PC-3 (cell line): ENCODE results near the gene NEUROD6. TPM values are rescaled to one million over a fixed set of nuclear protein-coding genes. Genes with fewer than 3 reads are reported as not detected.

Experiments
- ATAC-seq: fragments of 200-7000 bp; cut with Tn5 transposase; 2 replicates; pipeline ENCODE4 v1.9.1; 2020; ENCODE audit warnings: mild to moderate bottlenecking, moderate library complexity
- BruUV-seq: library from RNA; stranded (reverse); fragments of 400-500 nt; replicated peaks from 2 replicates; lab custom pipeline; 2021; lab: Mats Ljungman, UMichigan
- CTCF ChIA-PET: fragments of 300-600 bp; sonication (Branson Sonifier 250); formaldehyde crosslinking; loops from one replicate; lab custom pipeline; 2022; ENCODE audit warnings: antibody characterized with exemption; lab: Charles Lee
- POLR2A ChIA-PET: fragments of 300-600 bp; sonication (Branson Sonifier 250); formaldehyde crosslinking; loops from one replicate; lab custom pipeline; 2022; ENCODE audit warnings: antibody characterized with exemption; ENCODE audit not compliant: unreplicated experiment; lab: Charles Lee
- DNase-seq: peaks from one replicate; pipeline ENCODE4 v3.0.0-alpha.2; 2015
- H2AFZ ChIP-seq: fragments of 300-600 bp; sonication (generic); 2 replicates; pipeline ENCODE4 v1.6.0; 2016; ENCODE audit warnings: antibody characterized with exemption, low read length
- H3F3A ChIP-seq: fragments of 300-600 bp; sonication (generic); one replicate; pipeline ENCODE4 v1.6.0; 2017; ENCODE audit warnings: antibody characterized with exemption, low read length, control low read depth, mild to moderate bottlenecking; ENCODE audit not compliant: unreplicated experiment
- H3K27ac ChIP-seq: fragments of 300-600 bp; sonication (generic); 2 replicates; pipeline ENCODE4 v1.5.1; 2016; ENCODE audit warnings: mild to moderate bottlenecking, low read length
- H3K27me3 ChIP-seq: fragments of 300-600 bp; sonication (generic); 2 replicates; pipeline ENCODE4 v1.6.1; 2016; ENCODE audit warnings: low read length, mixed read lengths
- H3K36me3 ChIP-seq: fragments of 300-600 bp; sonication (generic); 2 replicates; pipeline ENCODE4 v1.6.1; 2016; ENCODE audit warnings: low read depth, mixed run types, low read length, mixed read lengths
- H3K4me1 ChIP-seq: fragments of 300-600 bp; sonication (generic); 2 replicates; pipeline ENCODE4 v1.5.1; 2016; ENCODE audit warnings: low read length; ENCODE audit not compliant: insufficient read depth
- H3K4me2 ChIP-seq: fragments of 300-600 bp; sonication (generic); 2 replicates; pipeline ENCODE4 v1.6.0; 2016; ENCODE audit warnings: low read length
- H3K4me3 ChIP-seq: fragments of 300-600 bp; sonication (generic); 2 replicates; pipeline ENCODE4 v1.5.1; 2016; ENCODE audit warnings: mild to moderate bottlenecking, low read length, mixed read lengths
- H3K79me2 ChIP-seq: fragments of 300-600 bp; sonication (generic); 2 replicates; pipeline ENCODE4 v1.6.1; 2017; ENCODE audit warnings: low read length, mixed read lengths
- H3K9ac ChIP-seq: fragments of 300-600 bp; sonication (generic); 2 replicates; pipeline ENCODE4 v1.6.0; 2016; ENCODE audit warnings: mild to moderate bottlenecking, low read length
- H3K9me2 ChIP-seq: fragments of 300-600 bp; sonication (generic); replicated peaks from 2 replicates; pipeline ENCODE4 v1.6.1; 2016; ENCODE audit warnings: mixed run types, low read length, mixed read lengths
- H3K9me3 ChIP-seq: fragments of 300-600 bp; sonication (generic); 2 replicates; pipeline ENCODE4 v1.6.1; 2016; ENCODE audit warnings: low read length, mixed read lengths
- H4K20me1 ChIP-seq: fragments of 300-600 bp; sonication (generic); 2 replicates; pipeline ENCODE4 v1.6.1; 2016; ENCODE audit warnings: low read length, mixed read lengths
- CTCF ChIP-seq: fragments of 300-600 bp; sonication (generic); conservative IDR thresholded peaks from 2 replicates; pipeline ENCODE4 v1.5.1; 2017; ENCODE audit warnings: antibody characterized with exemption, low read depth, mild to moderate bottlenecking, low read length
- EZH2 ChIP-seq: fragments of 300-600 bp; sonication (generic); IDR thresholded peaks from one replicate; pipeline ENCODE4 v1.6.1; 2017; ENCODE audit warnings: antibody characterized with exemption, mild to moderate bottlenecking, low read length; ENCODE audit not compliant: unreplicated experiment
- EZH2phosphoT487 ChIP-seq: fragments of 300-600 bp; sonication (generic); IDR thresholded peaks from 2 replicates; pipeline ENCODE4 v1.6.1; 2018; ENCODE audit warnings: mild to moderate bottlenecking, antibody characterized with exemption, low read length, borderline replicate concordance
- intact Hi-C: fragments of 100-400 bp; cut with micrococcal nuclease; formaldehyde crosslinking; loops from 2 replicates; pipeline ENCODE4 v1.9.0; 2023
- total RNA-seq: library from RNA; depleted of rRNA; stranded (reverse); fragments of >200 nt; gene quantifications from 2 replicates; pipeline ENCODE4 v1.2.3, GENCODE V29; 2014

Gene NEUROD6
- total RNA-seq, 1 experiment from 2014 or later, result not detected

- Histone ChIP-seq H3K9me3 (no peaks in the 10 kb centered on the region), H3K4me1 (no peaks in the 10 kb centered on the region), H3K9me2 (no peaks in the 10 kb centered on the region), H4K20me1 (no peaks in the 10 kb centered on the region), H3K79me2 (no peaks in the 10 kb centered on the region), H3K27me3 (peaks cover 94% of the 10 kb centered on the region), H3K4me2 (no peak overlapping the region), H3F3A (no peaks in the 10 kb centered on the region), H3K27ac (no peak overlapping the region), H3K36me3 (no peaks in the 10 kb centered on the region), H3K9ac (no peak overlapping the region), H2AFZ (no peak overlapping the region), H3K4me3 (no peak overlapping the region)
- BruUV-seq, result no TSS peak
- CTCF ChIA-PET, result no interaction called here
- ATAC-seq (no peak), DNase-seq (no peak)
- intact Hi-C loops, result no loop called here
- POLR2A ChIA-PET, result no interaction called here
- no peak for TF ChIP-seq CTCF
- no peak for TF ChIP-seq EZH2
- no peak for TF ChIP-seq EZH2phosphoT487
Measured at GRCh38 chr7:31307972-31308371, 32.6 kb downstream of the NEUROD6 start.

- DNase-seq (no peak), ATAC-seq (no peak)
- Histone ChIP-seq H3K79me2 (no peaks in the 10 kb centered on the region), H3K4me2 (no peak overlapping the region), H3K27me3 (peaks cover 83% of the 10 kb centered on the region), H3K4me3 (no peak overlapping the region), H4K20me1 (no peaks in the 10 kb centered on the region), H3K4me1 (no peaks in the 10 kb centered on the region), H3K9ac (no peak overlapping the region), H3K9me2 (no peaks in the 10 kb centered on the region), H2AFZ (no peak overlapping the region), H3K36me3 (no peaks in the 10 kb centered on the region), H3K9me3 (no peaks in the 10 kb centered on the region), H3K27ac (no peak overlapping the region), H3F3A (no peaks in the 10 kb centered on the region)
- CTCF ChIA-PET, result no interaction called here
- POLR2A ChIA-PET, result no interaction called here
- intact Hi-C loops, result no loop called here
- TF ChIP-seq EZH2phosphoT487 (no peak), EZH2 (no peak), CTCF (no peak)
- BruUV-seq, result no TSS peak
Measured at GRCh38 chr7:31305260-31305659, 35.3 kb downstream of the NEUROD6 start.

- Histone ChIP-seq H3K9me3 (no peaks in the 10 kb centered on the region), H3K36me3 (no peaks in the 10 kb centered on the region), H3K9ac (no peak overlapping the region), H3K9me2 (no peaks in the 10 kb centered on the region), H3F3A (no peaks in the 10 kb centered on the region), H3K79me2 (no peaks in the 10 kb centered on the region), H3K4me1 (no peaks in the 10 kb centered on the region), H3K4me3 (no peak overlapping the region), H3K27ac (no peak overlapping the region), H3K27me3 (peaks cover 81% of the 10 kb centered on the region), H2AFZ (no peak overlapping the region), H3K4me2 (no peak overlapping the region), H4K20me1 (no peaks in the 10 kb centered on the region)
- ChIA-PET POLR2A (no interaction called here), CTCF (no interaction called here)
- BruUV-seq, result no TSS peak
- no peak for ATAC-seq
- DNase-seq, result no peak
- intact Hi-C loops, result no loop called here
- TF ChIP-seq EZH2 (no peak), CTCF (no peak), EZH2phosphoT487 (no peak)
Measured at GRCh38 chr7:31304446-31304845, 36.1 kb downstream of the NEUROD6 start.
